Measurements from ENCODE around the gene CLASRP.

DNA sequence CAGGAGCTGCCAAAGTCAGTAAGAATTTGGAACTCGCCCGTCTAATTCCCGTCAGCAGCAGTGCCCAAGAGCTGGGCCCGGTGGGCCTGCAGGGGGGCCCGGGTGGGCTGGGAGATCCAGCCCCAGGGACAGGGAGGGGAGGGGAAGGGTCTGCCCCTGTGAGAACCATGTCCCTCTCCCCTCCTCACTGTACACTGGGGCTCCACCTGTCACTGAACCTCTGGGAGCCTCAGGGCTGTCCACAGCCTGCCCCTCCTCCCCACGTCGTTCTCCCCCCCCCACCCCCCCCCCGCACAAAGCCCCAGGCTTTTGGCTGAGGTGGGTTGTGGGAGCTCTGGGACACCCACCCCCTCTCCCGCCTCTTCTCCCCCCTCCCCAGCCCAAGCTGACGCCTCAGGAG, 29.2 kb downstream of the CLASRP start:
- TF ChIP-seq, protein P1, sequence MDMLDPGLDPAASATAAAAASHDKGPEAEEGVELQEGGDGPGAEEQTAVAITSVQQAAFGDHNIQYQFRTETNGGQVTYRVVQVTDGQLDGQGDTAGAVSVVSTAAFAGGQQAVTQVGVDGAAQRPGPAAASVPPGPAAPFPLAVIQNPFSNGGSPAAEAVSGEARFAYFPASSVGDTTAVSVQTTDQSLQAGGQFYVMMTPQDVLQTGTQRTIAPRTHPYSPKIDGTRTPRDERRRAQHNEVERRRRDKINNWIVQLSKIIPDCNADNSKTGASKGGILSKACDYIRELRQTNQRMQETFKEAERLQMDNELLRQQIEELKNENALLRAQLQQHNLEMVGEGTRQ (IDR thresholded peaks at IDR 0.05): no peak
- TF ChIP-seq, protein P2, sequence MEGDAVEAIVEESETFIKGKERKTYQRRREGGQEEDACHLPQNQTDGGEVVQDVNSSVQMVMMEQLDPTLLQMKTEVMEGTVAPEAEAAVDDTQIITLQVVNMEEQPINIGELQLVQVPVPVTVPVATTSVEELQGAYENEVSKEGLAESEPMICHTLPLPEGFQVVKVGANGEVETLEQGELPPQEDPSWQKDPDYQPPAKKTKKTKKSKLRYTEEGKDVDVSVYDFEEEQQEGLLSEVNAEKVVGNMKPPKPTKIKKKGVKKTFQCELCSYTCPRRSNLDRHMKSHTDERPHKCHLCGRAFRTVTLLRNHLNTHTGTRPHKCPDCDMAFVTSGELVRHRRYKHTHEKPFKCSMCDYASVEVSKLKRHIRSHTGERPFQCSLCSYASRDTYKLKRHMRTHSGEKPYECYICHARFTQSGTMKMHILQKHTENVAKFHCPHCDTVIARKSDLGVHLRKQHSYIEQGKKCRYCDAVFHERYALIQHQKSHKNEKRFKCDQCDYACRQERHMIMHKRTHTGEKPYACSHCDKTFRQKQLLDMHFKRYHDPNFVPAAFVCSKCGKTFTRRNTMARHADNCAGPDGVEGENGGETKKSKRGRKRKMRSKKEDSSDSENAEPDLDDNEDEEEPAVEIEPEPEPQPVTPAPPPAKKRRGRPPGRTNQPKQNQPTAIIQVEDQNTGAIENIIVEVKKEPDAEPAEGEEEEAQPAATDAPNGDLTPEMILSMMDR (IDR thresholded peaks at IDR 0.05): no peak
- TF ChIP-seq ESRRA (IDR thresholded peaks at IDR 0.05; ENCODE audit: borderline replicate concordance, low read length) (no peak), RFX5 (IDR thresholded peaks at IDR 0.05) (no peak), POLR2A (IDR thresholded peaks at IDR 0.05; ENCODE audit: low read length) (no peak), EP300 (IDR thresholded peaks at IDR 0.05) (no peak)

Measured in A549 (cell line).